HepG2 (cell line): Measurements from ENCODE around the gene ODAM. TPM values are rescaled to one million over a fixed set of nuclear protein-coding genes. Genes with fewer than 3 reads are reported as not detected.

Source experiments
- ATAC-seq: fragments of 200-7000 bp; cut with Tn5 transposase; 3 replicates; pipeline ENCODE4 v1.9.1; 2020; ENCODE audit warnings: mild to moderate bottlenecking, moderate library complexity
- BruUV-seq: library from RNA; stranded (reverse); fragments of 400-500 nt; replicated peaks from 2 replicates; lab custom pipeline; 2021; lab: Mats Ljungman, UMichigan
- CTCF ChIA-PET: fragments of 300-600 bp; formaldehyde crosslinking; extraction: SDS; loops from one replicate; lab custom pipeline; 2021; ENCODE audit warnings: low total read pairs, inconsistent platforms, low intra/inter-chr PET ratio; lab: Yijun Ruan, JAX
- POLR2A ChIA-PET: fragments of 350-600 bp; sonication (Branson Sonifier 250); formaldehyde crosslinking; loops from one replicate; lab custom pipeline; 2020; ENCODE audit warnings: antibody characterized with exemption, inconsistent platforms; lab: Yijun Ruan, JAX
- DNase-seq: peaks from one replicate; pipeline ENCODE4 v3.0.0-alpha.2; 2015; ENCODE audit warnings: low spot score
- FAIRE-seq: peaks from 3 replicates; lab custom pipeline; 2011; peaks lifted over from hg19 to GRCh38; lab: Jason Lieb, UNC
- H2AFZ ChIP-seq: one replicate; pipeline ENCODE4 v1.6.1; 2011; ENCODE audit warnings: low read length, inconsistent platforms
- H3K27ac ChIP-seq: fragments of 300-600 bp; 3 replicates; pipeline ENCODE4 v1.8.0; 2011; ENCODE audit warnings: mixed run types, mild to moderate bottlenecking, mixed read lengths, low read length, inconsistent platforms; ENCODE audit not compliant: insufficient read depth; ENCODE audit errors: extremely low read length
- H3K27me3 ChIP-seq, 2 experiments: fragments of 200-600 bp in 1 of 2; 2 replicates in 1 of 2; 3 replicates in 1 of 2; pipeline versions ENCODE4 v1.6.0 to v1.8.0; 2011; ENCODE audit warnings: low read length in 2 of 2, mild to moderate bottlenecking in 2 of 2, moderate library complexity in 2 of 2, inconsistent platforms in 1 of 2; ENCODE audit not compliant: insufficient read depth in 2 of 2, control insufficient read depth in 1 of 2
- H3K36me3 ChIP-seq, 2 experiments: fragments of 200-600 bp in 1 of 2; replicated peaks in 1 of 2; 2 replicates in 1 of 2; 3 replicates in 1 of 2; pipeline versions ENCODE4 v1.5.1 to v1.8.0; 2011; ENCODE audit warnings: low read length in 2 of 2, inconsistent platforms in 1 of 2; ENCODE audit not compliant: insufficient read depth in 2 of 2, control insufficient read depth in 1 of 2
- H3K4me1 ChIP-seq: 2 replicates; pipeline ENCODE4 v1.5.1; 2012; ENCODE audit warnings: low read length, inconsistent platforms; ENCODE audit not compliant: insufficient read depth
- H3K4me2 ChIP-seq: 2 replicates; pipeline ENCODE4 v1.6.0; 2011; ENCODE audit warnings: low read depth, low read length, inconsistent platforms
- H3K4me3 ChIP-seq, 3 experiments: fragments of 200-600 bp in 1 of 3; sonication (generic), shearing (Covaris generic) in 1 of 3; replicated peaks in 1 of 3; 2 replicates each; pipeline ENCODE4 v1.5.1; 2011 to 2016; ENCODE audit warnings: low read length in 3 of 3, inconsistent platforms in 2 of 3, low read depth in 2 of 3, mild to moderate bottlenecking in 2 of 3, control low read depth in 1 of 3, mixed read lengths in 1 of 3; ENCODE audit not compliant: insufficient read depth in 1 of 3
- H3K79me2 ChIP-seq: one replicate; pipeline ENCODE4 v1.6.1; 2011; ENCODE audit warnings: low read length, inconsistent platforms; ENCODE audit not compliant: insufficient read depth
- H3K9ac ChIP-seq: 2 replicates; pipeline ENCODE4 v1.6.0; 2011; ENCODE audit warnings: mild to moderate bottlenecking, low read depth, low read length, inconsistent platforms; ENCODE audit not compliant: insufficient read depth
- H3K9me3 ChIP-seq: 2 replicates; pipeline ENCODE4 v1.5.1; 2012; ENCODE audit warnings: mild to moderate bottlenecking, low read length
- H4K20me1 ChIP-seq: 2 replicates; pipeline ENCODE4 v1.6.0; 2011; ENCODE audit warnings: inconsistent platforms, mild to moderate bottlenecking, low read length, moderate library complexity; ENCODE audit not compliant: insufficient read depth
- DNMT1 ChIP-seq: sonication (generic); formaldehyde crosslinking; IDR thresholded peaks from 2 replicates; pipeline ENCODE4 v1.5.1; 2020; ENCODE audit warnings: mild to moderate bottlenecking, missing genetic modification reagents
- FOXK1 ChIP-seq: sonication (generic); formaldehyde crosslinking; IDR thresholded peaks from 2 replicates; pipeline ENCODE4 v1.4.0; 2020; ENCODE audit warnings: low read depth, missing genetic modification reagents, borderline replicate concordance
- FOXM1 ChIP-seq: sonication (generic); formaldehyde crosslinking; IDR thresholded peaks from 2 replicates; pipeline ENCODE4 v1.5.0; 2020; ENCODE audit warnings: missing genetic modification reagents
- KLF15 ChIP-seq: sonication (generic); formaldehyde crosslinking; IDR thresholded peaks from 2 replicates; pipeline ENCODE4 v1.8.1; 2023; ENCODE audit warnings: borderline replicate concordance, mild to moderate bottlenecking, inconsistent platforms, missing genetic modification reagents, mixed read lengths
- ZBTB7A ChIP-seq: sonication (generic); formaldehyde crosslinking; IDR thresholded peaks from 2 replicates; pipeline ENCODE4 v1.8.0; 2022; ENCODE audit warnings: mild to moderate bottlenecking, missing genetic modification reagents
- ZFX ChIP-seq: sonication (generic); formaldehyde crosslinking; IDR thresholded peaks from 2 replicates; pipeline ENCODE4 v1.4.0; 2020; ENCODE audit warnings: mild to moderate bottlenecking, low read depth, missing genetic modification reagents, moderate library complexity
- ZNF124 ChIP-seq: sonication (generic); formaldehyde crosslinking; IDR thresholded peaks from 2 replicates; pipeline ENCODE4 v1.4.0; 2020; ENCODE audit warnings: missing genetic modification reagents
- ZNF234 ChIP-seq: sonication (generic); formaldehyde crosslinking; conservative IDR thresholded peaks from 2 replicates; pipeline ENCODE4 v1.5.1; 2020; ENCODE audit warnings: mild to moderate bottlenecking, missing genetic modification reagents
- ZNF547 ChIP-seq: sonication (generic); formaldehyde crosslinking; IDR thresholded peaks from 2 replicates; pipeline ENCODE4 v1.5.1; 2020; ENCODE audit warnings: mild to moderate bottlenecking, missing genetic modification reagents
- ZNF776 ChIP-seq: sonication (generic); formaldehyde crosslinking; IDR thresholded peaks from 2 replicates; pipeline ENCODE4 v1.4.0; 2020; ENCODE audit warnings: mild to moderate bottlenecking, missing genetic modification reagents
- WGBS: methylation state at CpG from one replicate; pipeline ENCODE4 v1.1.6; 2017; ENCODE audit warnings: low lambda C conversion rate; 5-methylcytosine and 5-hydroxymethylcytosine counted together
- in situ Hi-C: cut with HindIII; loops from 2 replicates; pipeline ENCODE4 v1.10.0; 2017; ENCODE audit warnings: low pct_unique_long_range_greater_than_20kb; ENCODE audit not compliant: extremely low pct_ligation_motif_present
- intact Hi-C: fragments of 100-400 bp; cut with micrococcal nuclease; formaldehyde crosslinking; loops from one replicate; pipeline ENCODE4 v1.10.0; 2022; ENCODE audit not compliant: unreplicated experiment
- polyA plus RNA-seq, 8 experiments: library from polyadenylated mRNA; depleted of rRNA in 3 of 8; stranded (reverse) in 7 of 8; unstranded in 1 of 8; fragments of >200 nt; fragmentation: Illumina TruSeq in 4 of 8; extraction: Trizol in 4 of 8; gene quantifications; 2 replicates each; pipeline versions ENCODE4 v1.2.1 to v1.2.3, GENCODE V29; 2011 to 2016; ENCODE audit warnings: low read depth in 4 of 8, missing spikeins in 1 of 8, mixed read lengths in 1 of 8; ENCODE audit not compliant: insufficient read depth in 1 of 8
- total RNA-seq, 5 experiments: library from RNA; depleted of rRNA; stranded (reverse); fragments of >200 nt; fragmentation: Illumina TruSeq; extraction: Trizol; gene quantifications; 2 replicates each; pipeline ENCODE4 v1.2.3, GENCODE V29; 2016; ENCODE audit warnings: low read depth in 1 of 5

ODAM gene
- total and polyA plus RNA-seq, 2 of the 13 experiments (the other 11 are each of a cell fraction or from before 2014, with no cell fraction given): 94.6 to 115 TPM

DNA sequence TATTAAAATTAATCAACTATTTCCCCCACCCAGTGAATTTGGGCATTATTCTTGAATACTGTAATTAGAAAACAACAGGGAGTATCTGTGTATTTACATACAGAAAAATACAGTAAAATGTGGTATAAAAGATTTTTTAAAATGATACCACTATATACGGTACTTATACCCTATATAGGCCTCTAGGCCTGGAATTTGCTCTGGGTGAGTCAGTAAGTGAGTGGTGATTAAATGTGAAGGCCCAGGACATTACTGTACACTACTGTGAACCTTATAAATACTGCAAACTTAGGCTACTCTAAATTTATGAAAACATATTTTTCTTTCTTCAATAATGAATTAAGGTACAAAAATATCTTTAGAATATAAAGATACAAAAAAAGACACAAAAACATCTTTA is 40.6 kb downstream of the ODAM start:
- in situ Hi-C loops: no loop called here
- Histone ChIP-seq H4K20me1 (no peaks in the 10 kb centered on the region), H3K4me2 (no peak overlapping the region), H3K27ac (no peak overlapping the region), H2AFZ (no peak overlapping the region), H3K36me3 (no peaks in the 10 kb centered on the region), H3K79me2 (no peaks in the 10 kb centered on the region)
- WGBS: 93% methylated on average over 1 of the region's 1 CpG
- POLR2A ChIA-PET: no interaction called here
- no peak for TF ChIP-seq ZBTB7A
- no peak for TF ChIP-seq ZFX (CRISPR knock-in tag)
- no peak for TF ChIP-seq ZNF776 (CRISPR knock-in tag)
- no peak for TF ChIP-seq ZNF547 (CRISPR knock-in tag)
- TF ChIP-seq ZNF234 (CRISPR knock-in tag): no peak
- no peak for TF ChIP-seq DNMT1 (CRISPR knock-in tag)
- no peak for TF ChIP-seq ZNF124
- no peak for TF ChIP-seq FOXK1
- no peak for TF ChIP-seq KLF15 (CRISPR knock-in tag)
- TF ChIP-seq FOXM1: no peak
- TF ChIP-seq, all 625 proteins: peak for 0
- no TSS peak for BruUV-seq
- DNase-seq (no peak), FAIRE-seq (no peak), ATAC-seq (no peak)
- Histone ChIP-seq H3K9me3 (no peaks in the 10 kb centered on the region), H3K27me3 (no peaks in the 10 kb centered on the region), H3K4me3 (no peak overlapping the region), H3K4me1 (peaks cover 27% of the 10 kb centered on the region), H3K9ac (no peak overlapping the region)
- intact Hi-C loops: no loop called here
- CTCF ChIA-PET: no interaction called here
